ENCODE results near the gene PFKFB3.
A peak's percentile ranks its signal among the peaks of the same experiment; 100 is the strongest.
"Not testable (repeated sequence)": the region's sequence is repeated elsewhere in the genome, so short reads cannot be mapped to it uniquely, and the experiment has no call there.

The PFKFB3 gene

DNA sequence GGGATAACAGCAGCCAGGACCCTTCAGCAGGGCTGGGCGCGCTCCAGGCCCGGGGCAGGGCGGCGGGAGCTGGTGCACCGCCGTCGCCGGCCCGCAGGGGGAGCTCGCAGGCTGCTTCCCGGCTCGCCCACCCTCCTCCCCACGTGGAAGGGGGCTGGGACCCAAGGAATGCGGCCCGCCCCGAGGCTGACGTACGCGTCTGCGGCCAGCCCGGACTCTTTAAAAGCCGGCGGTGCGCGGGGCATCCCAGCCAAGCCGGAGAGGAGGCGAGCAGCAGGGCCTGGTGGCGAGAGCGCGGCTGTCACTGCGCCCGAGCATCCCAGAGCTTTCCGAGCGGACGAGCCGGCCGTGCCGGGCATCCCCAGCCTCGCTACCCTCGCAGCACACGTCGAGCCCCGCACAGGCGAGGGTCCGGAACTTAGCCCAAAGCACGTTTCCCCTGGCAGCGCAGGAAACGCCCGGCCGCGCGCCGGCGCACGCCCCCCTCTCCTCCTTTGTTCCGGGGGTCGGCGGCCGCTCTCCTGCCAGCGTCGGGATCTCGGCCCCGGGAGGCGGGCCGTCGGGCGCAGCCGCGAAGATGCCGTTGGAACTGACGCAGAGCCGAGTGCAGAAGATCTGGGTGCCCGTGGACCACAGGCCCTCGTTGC, at the start of gene PFKFB3:
Gene PFKFB3 (plus strand): TSS at position 249 of the 647 bp plus-strand sequence. CDS start 329 bp downstream, at position 578.
- DNase-seq: peak; percentile 56

- no peak for DNase-seq
Measured at GRCh38 chr10:6153845-6154244, 48.9 kb upstream of the PFKFB3 start.

DNA sequence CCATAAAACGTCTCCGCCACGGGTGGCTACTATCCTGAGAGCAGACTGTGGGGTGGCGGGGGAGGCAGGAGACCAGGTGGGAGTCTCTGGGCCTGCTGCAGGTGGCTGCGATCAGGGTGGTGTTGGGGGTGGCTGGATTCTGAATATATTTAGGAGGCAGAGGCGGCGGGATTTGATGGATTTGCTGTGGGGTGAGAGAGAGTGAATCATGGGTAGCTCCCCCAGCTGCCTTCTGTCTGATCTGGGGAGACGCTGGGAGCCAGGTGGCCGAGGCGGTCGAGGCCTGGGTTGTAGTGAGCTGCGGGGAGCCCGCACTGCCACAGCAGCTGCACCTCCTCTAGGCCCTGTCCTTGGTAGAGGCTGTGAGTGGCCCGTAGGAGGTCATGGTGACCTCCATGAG, 48.2 kb upstream of the PFKFB3 start:
- DNase-seq: no peak

- no peak for DNase-seq
Measured at GRCh38 chr10:6158276-6158675, 44.5 kb upstream of the PFKFB3 start.

DNA sequence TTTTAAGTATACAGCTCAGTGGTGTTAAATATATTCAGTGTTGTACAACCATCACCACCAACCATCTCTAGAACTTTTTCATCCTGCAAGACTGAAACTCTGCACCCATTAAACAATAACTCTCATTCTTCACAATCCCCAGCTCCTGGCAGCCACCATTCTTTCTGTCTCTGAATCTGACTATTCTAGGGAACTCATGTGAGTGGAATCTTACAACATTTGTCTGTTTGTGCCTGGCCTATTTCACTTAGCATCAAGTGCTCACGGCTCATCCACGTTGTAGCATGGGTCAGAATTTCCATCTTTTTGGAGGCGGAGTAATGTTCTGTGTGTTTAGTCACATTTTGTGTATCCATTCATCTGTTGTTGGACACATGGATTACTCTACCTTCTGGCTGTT, 40.8 kb upstream of the PFKFB3 start:
- DNase-seq: no peak

DNA sequence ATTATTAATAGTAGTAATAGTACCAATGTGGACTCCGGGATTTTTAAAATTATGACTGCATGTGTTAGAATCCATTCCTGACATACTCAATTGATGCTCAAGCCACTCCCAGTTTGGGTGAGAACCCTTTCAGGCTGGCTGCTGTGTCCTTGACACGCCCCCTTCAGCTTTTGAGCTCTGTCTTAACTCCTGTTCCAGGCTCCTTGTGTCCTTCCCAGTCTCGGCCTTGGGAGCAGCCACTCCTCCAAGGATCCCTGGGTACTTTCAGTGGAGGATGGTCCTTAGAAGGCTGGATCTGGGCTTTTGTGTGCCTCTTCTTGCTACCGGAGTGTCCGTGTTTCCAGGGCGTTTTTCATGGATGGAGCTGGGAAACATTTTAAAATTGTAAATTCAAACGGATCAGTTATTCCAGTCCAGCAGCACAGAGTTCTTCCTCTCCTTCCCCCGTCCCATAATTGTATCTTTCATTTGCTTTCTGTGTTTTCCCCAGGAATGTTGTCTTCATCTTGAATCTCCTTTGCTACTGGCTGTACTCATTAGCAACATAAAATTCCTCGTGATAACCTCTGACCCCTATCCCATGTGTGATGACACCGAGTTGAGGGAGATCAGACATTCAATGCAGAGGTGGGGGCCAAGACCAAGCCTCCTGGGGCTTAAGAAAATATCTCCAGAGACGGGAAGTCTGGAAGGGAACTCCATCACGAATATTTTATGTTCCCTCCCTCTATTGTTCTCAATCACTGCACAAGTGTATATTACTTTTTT, 40.0 kb upstream of the PFKFB3 start:
- no peak for DNase-seq

DNA sequence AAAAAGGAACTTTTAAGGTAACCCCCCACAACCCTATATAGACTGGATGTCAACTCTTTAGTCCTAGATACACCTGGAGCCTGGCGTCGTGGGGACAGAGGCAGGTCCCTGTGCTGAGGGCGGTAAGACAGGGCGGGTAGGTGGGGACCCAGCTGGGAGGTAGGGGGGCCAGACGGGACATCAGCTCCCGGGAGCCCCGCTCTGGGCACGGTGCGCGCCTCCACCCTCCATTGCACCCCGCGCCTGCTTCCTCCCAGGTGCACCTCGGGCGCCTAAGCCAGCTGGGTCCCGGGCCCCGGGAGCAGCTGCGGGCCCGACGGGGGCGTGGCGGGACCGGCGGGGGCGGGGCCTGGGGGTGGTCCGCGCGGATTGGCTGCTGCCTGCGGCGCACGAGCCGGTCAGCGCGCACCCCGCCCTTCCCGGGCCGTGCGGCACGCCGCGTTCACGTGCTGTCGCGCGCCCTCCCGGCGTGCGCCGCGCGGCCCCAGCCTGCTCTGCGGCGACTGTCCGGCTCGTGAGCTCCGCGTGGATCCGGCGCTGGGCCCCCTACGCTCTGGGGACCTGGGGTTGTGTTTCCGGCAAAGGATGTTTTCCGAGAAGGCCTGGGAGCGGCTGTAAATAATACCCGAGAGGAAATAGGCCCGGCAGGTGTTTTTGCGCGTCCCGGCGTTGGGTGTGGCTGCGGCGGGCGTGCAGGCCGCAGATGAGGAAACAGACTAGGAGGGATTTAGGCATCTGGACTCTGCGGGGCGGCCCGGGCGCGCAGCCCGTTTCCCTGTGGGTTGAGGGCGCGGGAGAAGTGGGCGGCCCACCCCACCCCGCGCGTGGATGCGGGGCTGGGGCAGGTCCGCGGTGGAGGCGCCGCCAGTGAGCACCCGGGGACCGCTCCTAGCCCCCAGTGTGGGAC, 39.1 kb upstream of the PFKFB3 start:
- DNase-seq: peak; percentile 21

GRCh38 chr10:6164271-6165095, 38.2 kb upstream of the PFKFB3 start:
- DNase-seq: no peak

- DNase-seq: no peak
Measured at GRCh38 chr10:6165221-6165725, 37.5 kb upstream of the PFKFB3 start.

DNA sequence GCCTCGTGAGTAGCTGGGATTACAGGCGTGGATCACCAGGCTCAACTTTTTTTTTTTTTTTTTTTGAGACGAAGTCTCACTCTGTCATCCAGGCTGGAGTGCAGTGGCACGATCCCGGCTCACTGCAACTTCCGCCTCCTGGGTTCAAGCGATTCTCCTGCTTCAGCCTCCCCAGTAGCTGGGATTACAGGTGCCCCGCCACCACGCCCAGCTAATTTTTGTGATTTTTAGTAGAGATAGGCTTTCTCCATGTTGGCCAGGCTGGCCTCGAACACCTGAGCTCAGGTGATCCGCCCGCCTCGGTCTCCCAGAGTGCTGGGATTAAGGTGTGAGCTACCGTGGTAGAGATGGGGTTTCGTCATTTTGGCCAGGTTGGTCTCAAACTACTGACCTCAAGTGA, 36.8 kb upstream of the PFKFB3 start:
- not testable (repeated sequence) for DNase-seq

DNA sequence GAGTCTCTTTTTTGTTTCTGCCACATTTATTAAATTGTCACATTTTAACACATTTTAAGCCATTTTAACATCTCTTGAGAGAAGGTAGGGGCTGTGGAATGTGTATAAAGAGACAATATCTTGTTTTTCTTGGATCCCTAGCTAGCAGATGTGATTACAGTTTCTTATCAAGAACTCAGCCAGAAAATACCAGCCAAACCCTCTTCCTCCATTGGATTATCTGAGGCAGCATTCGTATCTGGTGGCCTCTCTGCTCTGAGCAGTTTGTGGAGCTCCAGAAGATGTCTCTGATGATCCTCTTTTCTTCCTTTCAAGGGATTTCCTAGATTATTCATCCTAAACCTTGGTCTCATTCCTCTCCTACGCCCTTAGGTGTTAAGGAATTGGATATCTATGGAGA, 35.3 kb upstream of the PFKFB3 start:
- no peak for DNase-seq

- no peak for DNase-seq
Measured at GRCh38 chr10:6168084-6168483, 34.6 kb upstream of the PFKFB3 start.

DNA sequence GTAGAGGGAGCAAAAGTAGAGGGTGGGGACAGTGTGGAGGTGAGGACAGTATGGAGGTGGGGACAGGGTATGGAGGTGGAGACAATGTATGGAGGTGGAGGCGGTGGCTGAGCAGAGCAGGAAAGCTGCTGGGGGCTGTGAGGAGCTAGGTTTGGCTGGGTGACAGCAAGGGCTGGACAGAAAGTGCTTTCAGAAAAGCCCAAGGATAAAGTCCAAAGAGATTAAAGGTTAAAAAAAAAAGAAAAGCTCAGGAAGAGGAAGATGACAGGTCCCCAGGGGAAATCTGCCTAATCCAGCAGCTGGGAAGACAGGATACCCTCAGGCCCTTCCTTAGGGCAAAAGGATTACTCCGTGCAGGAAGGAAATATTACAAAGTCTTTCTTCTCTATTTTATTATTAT, 32.1 kb upstream of the PFKFB3 start:
- DNase-seq: no peak

- DNase-seq: no peak
Measured at GRCh38 chr10:6171881-6172695, 30.6 kb upstream of the PFKFB3 start.

- no peak for DNase-seq
Measured at GRCh38 chr10:6173203-6173602, 29.5 kb upstream of the PFKFB3 start.

DNA sequence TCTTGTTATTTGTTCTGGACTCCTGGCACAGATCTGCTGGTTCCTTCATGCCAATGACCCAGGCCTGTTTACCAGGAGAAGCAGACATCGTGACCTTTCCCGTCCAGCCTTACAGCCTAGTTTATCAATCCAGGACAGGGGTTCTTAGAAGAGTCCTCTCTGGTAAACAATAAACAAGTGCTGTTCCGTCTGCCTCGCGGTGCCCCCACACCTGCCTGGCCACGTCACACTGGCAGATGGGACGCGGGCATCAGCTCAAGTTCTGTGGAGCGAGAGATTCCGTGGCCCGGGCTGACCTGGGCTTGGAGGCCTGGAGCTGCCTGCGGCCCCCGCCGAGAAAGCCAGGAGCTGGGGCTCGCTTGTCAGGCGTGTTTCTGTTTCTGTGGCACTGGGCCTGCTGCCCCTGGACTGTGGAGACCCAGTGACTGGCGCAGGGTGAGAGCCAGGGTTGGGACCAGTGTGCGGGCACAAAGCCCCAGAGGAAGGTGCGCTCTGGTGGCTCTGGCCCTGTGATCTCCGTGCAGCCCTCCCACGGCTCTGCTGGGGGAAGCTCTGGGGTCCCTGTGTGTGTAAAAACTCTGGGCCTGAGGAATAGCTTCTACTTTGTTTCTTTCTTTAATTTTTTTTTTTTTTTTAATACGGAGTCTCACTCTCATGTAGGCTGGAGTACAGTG, 28.4 kb upstream of the PFKFB3 start:
- DNase-seq: no peak

GRCh38 chr10:6175329-6176055, 27.2 kb upstream of the PFKFB3 start:
- no peak for DNase-seq

DNA sequence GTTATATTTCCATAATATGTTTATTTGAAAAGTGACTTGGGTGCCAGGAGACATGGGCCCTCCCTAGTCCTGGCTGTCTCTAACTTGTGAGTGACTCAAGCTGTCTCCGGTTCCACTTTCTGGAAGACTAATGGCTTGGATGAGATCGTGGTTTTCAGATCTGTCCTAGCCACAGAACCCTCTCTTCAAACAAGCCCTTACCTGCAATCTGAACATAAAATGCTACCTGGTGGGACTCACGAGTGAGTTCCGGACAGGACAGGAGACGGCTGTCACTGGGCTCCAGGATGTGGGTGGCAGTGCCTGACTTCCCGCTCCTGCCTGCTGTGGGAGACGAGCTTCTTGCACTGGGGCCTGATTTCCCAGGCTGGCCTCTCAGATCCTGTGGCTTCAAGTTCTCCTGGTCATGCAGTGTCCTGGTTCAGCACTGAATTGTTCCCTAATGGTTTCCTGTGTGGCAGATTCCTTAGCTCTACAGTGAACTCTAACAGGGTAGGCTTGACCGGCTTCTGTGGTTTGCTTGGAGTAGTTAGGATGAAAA, 26.0 kb upstream of the PFKFB3 start:
- DNase-seq: no peak

- DNase-seq: no peak
Measured at GRCh38 chr10:6177880-6178281, 24.9 kb upstream of the PFKFB3 start.

- DNase-seq: no peak
Measured at GRCh38 chr10:6178581-6178980, 24.2 kb upstream of the PFKFB3 start.
